Measurements from ENCODE around the gene SPDYE17.

- no peak for TF ChIP-seq POLR2AphosphoS5 (IDR thresholded peaks at IDR 0.05; ENCODE audit: low read depth, low read length)
- no peak for TF ChIP-seq TAF1 (IDR thresholded peaks at IDR 0.05; ENCODE audit: low read depth, low read length)
- TF ChIP-seq POLR2A (IDR thresholded peaks at IDR 0.05; ENCODE audit: low read depth, low read length): no peak
Measured at GRCh38 chr7:76997381-76998284, 34.5 kb downstream of the SPDYE17 start.

All from GM12891 (cell line).